Fibroblast of mammary gland (primary cell): ENCODE data around the gene DENND1B.

Experiments
- DNase-seq: peaks from one replicate; pipeline ENCODE4 v3.0.0-alpha.2; 2010; ENCODE audit warnings: low read depth
- H3K4me3 ChIP-seq: 2 replicates; pipeline ENCODE4 v1.5.1; 2011; ENCODE audit warnings: low read depth, mild to moderate bottlenecking, low read length, moderate library complexity; ENCODE audit not compliant: control insufficient read depth
- CTCF ChIP-seq: conservative IDR thresholded peaks from 2 replicates; pipeline ENCODE4 v1.5.1; 2011; ENCODE audit warnings: low read depth, low read length, inconsistent platforms; ENCODE audit not compliant: control insufficient read depth, insufficient read depth

Gene DENND1B

GRCh38 chr1:197660389-197660788 lies 114.9 kb downstream of the DENND1B start:
- TF ChIP-seq CTCF: no peak
- H3K4me3 ChIP-seq: no peak overlapping the region
- no peak for DNase-seq

- DNase-seq: no peak
- TF ChIP-seq CTCF: no peak
- no peak overlapping the region for H3K4me3 ChIP-seq
These were observed 116.1 kb downstream of the DENND1B start for GRCh38 chr1:197659171-197659570.

GRCh38 chr1:197649188-197649587 lies 126.1 kb downstream of the DENND1B start:
- no peak for TF ChIP-seq CTCF

GRCh38 chr1:197638316-197638715 lies 137.0 kb downstream of the DENND1B start:
- no peak for TF ChIP-seq CTCF
- no peak overlapping the region for H3K4me3 ChIP-seq
- no peak for DNase-seq

More at GRCh38 chr1:197649188-197649587, 126.1 kb downstream of the DENND1B start:
- no peak overlapping the region for H3K4me3 ChIP-seq
- DNase-seq: no peak

GRCh38 chr1:197637406-197637805 lies 137.9 kb downstream of the DENND1B start:
- no peak for TF ChIP-seq CTCF
- DNase-seq: no peak
- H3K4me3 ChIP-seq: no peak overlapping the region

- DNase-seq: no peak
- no peak for TF ChIP-seq CTCF
- H3K4me3 ChIP-seq: no peak overlapping the region
These were observed 141.7 kb downstream of the DENND1B start for GRCh38 chr1:197633447-197634078.

GRCh38 chr1:197632651-197633050 lies 142.6 kb downstream of the DENND1B start:
- no peak for TF ChIP-seq CTCF
- DNase-seq: no peak
- no peak overlapping the region for H3K4me3 ChIP-seq
